Neural progenitor cell (in vitro differentiated cells): ENCODE measurements around the gene SLC1A1. TPM values are rescaled to one million over a fixed set of nuclear protein-coding genes. Genes with fewer than 3 reads are reported as not detected.

Experiments
- total RNA-seq: library from RNA; depleted of rRNA; stranded (reverse); fragments of >200 nt; gene quantifications from 2 replicates; pipeline ENCODE4 v1.2.3, GENCODE V29; 2015; ENCODE audit warnings: low replicate concordance

Gene SLC1A1
- total RNA-seq, 1 donor from 2014 or later: 16.2 TPM

Other genes with a start within 250 kb of the SLC1A1 start
- gene GLIS3, start 190.4 kb upstream of the SLC1A1 start, total RNA-seq: 38.1 and 48.1 TPM in 2 replicates
- gene PLPP6, start 171.8 kb downstream of the SLC1A1 start, total RNA-seq: 10.5 and 11.1 TPM in 2 replicates
- gene SPATA6L, start 176.0 kb downstream of the SLC1A1 start, total RNA-seq: 0.99 TPM in 1 of 2 replicates, not detected in the other
- 24.3 and 32.1 TPM in 2 replicates for gene CDC37L1, start 189.1 kb downstream of the SLC1A1 start, total RNA-seq